C4-2B (cell line): ENCODE results near the gene UCN3.

Source experiments
- H3K27ac ChIP-seq: fragments of 450-650 bp; 2 replicates; pipeline ENCODE4 v1.5.1; 2017
- ZFX ChIP-seq: fragments of 450-650 bp; IDR thresholded peaks from 2 replicates; pipeline ENCODE4 v1.6.1; 2017
- TF ChIP-seq, protein P1 (sequence below): fragments of 450-650 bp; conservative IDR thresholded peaks from 2 replicates; pipeline ENCODE4 v1.5.1; 2017; ENCODE audit warnings: mild to moderate bottlenecking

The UCN3 gene

DNA sequence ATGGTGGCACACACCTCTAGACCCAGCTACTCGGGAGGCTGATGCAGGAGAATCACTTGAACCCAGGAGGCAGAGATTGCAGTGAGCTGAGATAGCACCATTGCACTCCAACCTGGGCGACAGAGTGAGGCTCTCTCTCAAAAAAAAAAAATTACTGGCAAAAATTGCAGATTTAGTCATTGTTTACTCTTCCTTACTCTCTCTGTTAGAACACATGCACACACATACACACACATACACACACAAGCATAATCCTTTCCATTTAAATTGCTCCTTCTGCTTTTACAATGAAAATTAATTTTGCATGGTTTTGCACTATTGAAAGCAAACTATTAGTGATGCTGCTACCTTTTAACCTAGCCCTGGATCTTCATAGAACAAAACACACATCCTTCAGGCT lies 15.4 kb upstream of the UCN3 start:
- TF ChIP-seq ZFX = no peak
- TF ChIP-seq, protein P1, sequence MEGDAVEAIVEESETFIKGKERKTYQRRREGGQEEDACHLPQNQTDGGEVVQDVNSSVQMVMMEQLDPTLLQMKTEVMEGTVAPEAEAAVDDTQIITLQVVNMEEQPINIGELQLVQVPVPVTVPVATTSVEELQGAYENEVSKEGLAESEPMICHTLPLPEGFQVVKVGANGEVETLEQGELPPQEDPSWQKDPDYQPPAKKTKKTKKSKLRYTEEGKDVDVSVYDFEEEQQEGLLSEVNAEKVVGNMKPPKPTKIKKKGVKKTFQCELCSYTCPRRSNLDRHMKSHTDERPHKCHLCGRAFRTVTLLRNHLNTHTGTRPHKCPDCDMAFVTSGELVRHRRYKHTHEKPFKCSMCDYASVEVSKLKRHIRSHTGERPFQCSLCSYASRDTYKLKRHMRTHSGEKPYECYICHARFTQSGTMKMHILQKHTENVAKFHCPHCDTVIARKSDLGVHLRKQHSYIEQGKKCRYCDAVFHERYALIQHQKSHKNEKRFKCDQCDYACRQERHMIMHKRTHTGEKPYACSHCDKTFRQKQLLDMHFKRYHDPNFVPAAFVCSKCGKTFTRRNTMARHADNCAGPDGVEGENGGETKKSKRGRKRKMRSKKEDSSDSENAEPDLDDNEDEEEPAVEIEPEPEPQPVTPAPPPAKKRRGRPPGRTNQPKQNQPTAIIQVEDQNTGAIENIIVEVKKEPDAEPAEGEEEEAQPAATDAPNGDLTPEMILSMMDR = no peak
- H3K27ac ChIP-seq = no peak overlapping the region

DNA sequence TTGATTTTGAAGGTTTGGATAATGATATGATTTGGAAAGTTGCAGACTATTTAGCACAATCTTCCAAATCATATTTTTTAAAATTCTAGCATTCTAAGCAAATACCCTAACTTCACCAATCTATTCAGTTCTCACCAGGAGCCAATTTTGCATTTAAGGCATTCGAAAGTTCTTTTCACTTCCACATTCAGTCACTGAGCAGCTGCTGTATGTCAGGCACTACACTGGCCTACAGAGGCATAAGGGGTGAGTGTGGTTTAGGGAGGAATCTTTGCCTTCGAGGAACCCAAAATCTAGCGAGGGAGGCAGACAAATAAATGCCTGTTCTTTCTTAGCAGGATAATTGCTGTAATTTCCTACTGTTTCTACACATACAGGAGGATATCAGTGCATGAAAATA lies 10.7 kb upstream of the UCN3 start:
- TF ChIP-seq, protein P1 = no peak
- TF ChIP-seq ZFX = no peak
- H3K27ac ChIP-seq = no peak overlapping the region

DNA sequence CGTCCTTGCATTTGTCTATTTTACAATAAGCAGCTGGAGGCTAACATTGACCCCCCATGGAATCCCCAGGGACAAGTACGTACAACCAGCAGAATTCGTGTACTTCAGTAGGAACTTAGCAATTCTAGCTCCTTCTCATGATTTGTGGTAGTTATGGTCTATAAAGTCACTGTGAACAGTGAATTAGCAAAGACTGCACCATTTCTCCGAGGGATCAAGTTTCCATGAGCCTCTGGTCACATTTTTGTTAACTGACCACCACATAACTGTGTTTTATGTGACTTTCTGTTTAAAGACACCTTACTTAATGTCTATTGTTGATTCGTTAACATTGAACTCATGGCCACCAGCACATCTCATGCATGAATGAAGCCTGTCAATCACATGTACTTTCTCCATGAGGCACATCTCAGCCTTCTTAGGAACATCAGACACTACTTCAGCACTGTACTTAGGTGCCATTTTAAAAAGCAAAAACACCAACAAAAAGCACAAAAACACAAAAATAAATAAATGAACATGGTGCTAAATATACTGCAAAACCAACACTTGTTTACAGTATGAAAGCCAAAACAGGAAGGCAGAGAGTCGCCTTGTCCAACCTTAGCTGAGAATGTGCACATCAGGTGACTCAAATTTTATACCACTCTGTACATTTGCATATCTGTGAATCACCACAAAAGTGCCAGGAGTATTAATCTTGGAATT lies 9.0 kb upstream of the UCN3 start:
- no peak overlapping the region for H3K27ac ChIP-seq
- TF ChIP-seq, protein P1 = no peak
- TF ChIP-seq ZFX = no peak

DNA sequence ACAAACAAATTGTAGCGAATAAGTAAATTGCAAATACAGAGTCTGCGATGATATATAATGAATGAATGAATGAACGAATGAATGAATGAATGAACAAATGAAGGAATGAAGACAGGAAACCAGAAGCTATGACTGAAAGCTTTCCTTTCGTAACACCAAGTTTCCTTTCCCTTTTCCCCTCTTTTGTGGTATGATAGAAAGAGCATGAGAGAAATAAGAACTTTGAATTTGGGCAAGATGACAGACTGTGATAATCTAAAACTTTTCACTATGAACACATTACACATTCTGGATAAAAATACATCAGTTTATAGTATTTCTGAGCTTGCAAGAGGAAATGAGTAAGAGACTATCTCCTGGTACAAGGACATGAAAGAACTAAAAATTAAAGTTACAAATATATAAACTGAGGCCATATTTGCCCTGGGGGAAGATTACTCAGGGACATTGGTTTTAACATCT lies 8.4 kb upstream of the UCN3 start:
- no peak for TF ChIP-seq ZFX
- TF ChIP-seq, protein P1 = no peak
- no peak overlapping the region for H3K27ac ChIP-seq

DNA sequence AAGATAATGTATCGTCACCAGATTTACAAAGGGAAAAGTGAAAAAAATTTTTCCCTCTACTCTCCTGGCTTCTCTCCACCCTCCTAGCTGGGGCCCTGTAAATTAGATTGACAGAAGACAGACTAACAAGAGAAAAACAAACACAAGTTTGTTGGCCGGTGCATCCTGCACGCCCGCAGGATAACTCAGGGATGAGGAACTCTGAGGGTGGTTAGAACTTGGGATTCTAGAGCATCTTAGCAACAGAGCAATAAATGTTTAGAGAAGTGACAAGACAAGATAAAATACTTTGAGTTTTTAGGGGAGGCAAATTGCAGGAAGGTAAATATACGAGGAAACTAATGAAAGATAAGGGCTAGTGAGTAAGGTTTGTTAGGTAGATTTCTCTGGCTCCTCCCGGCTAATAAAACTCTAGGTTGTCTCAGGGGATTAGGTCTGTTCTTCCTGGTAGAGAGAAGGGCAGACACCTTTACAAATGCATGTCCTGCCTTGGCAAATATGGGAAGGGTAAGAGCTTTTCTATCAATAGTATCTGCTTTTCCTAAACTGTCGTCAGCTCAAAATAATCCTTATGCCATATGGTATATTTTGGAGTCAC lies 4.3 kb upstream of the UCN3 start:
- no peak overlapping the region; the same call in 1 of the 2 replicates for H3K27ac ChIP-seq
- TF ChIP-seq, protein P1 = no peak
- TF ChIP-seq ZFX = no peak

DNA sequence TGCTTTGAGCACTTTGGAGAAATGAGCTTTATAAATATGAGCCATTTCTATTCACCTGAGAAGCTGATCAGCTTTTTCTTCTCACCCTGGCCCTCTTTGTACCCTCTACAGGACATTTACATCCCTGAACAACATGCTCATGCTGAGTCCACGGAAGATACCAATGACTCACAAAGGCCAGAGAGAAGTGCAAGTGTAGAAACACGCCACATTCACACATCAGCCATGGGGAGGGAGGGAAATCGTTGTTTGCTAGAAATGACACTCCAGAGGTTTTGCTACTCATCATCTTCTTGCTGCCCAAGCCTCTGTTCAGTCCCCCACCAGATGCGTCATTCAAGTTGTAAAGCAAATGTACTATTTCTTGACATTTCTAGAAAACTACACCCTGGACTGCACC lies 2.8 kb upstream of the UCN3 start:
- no peak for TF ChIP-seq ZFX
- TF ChIP-seq, protein P1 = no peak
- H3K27ac ChIP-seq = no peak overlapping the region

DNA sequence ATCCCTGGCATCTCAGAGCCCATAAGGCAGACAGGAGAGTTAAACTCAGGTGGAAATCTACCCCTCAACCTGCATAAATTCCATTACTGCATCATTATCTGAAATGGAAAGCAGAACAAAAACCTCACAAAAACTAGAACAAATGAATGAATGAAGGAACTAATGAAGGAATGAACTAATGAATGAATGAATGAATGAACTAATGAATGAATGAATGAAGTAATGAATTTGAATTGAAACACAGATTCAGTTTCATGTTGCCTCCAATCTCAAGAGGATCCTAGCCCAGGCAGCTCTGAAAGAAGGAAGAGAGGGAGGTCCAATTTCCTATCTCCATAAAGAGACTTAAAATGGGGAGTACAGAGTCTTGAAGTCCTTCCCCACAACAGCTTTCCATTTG lies 1.9 kb upstream of the UCN3 start:
- TF ChIP-seq ZFX = no peak
- TF ChIP-seq, protein P1 = no peak

More for the DNA sequence above, 1.9 kb upstream of the UCN3 start:
- H3K27ac ChIP-seq = no peak overlapping the region
